GM12878 (cell line): ENCODE results near the gene DCTN5. TPM values are rescaled to one million over a fixed set of nuclear protein-coding genes. Genes with fewer than 3 reads are reported as not detected.

Experiments
- ATF3 ChIP-seq: IDR thresholded peaks from 2 replicates; pipeline ENCODE4 v1.6.1; 2011; ENCODE audit warnings: low read depth, mild to moderate bottlenecking, low read length, moderate library complexity, borderline replicate concordance; ENCODE audit errors: extremely low read depth
- CEBPZ ChIP-seq: fragments of 150-350 bp; IDR thresholded peaks from 2 replicates; pipeline ENCODE4 v1.6.1; 2016; ENCODE audit warnings: low read depth, low read length
- E4F1 ChIP-seq: fragments of 450-650 bp; IDR thresholded peaks from 2 replicates; pipeline ENCODE4 v1.6.1; 2018; ENCODE audit warnings: borderline replicate concordance, mild to moderate bottlenecking; ENCODE audit not compliant: partially characterized antibody
- IKZF2 ChIP-seq, 2 experiments: fragments of 450-650 bp; IDR thresholded peaks; 2 replicates each; pipeline ENCODE4 v1.6.1; 2017; ENCODE audit warnings: mild to moderate bottlenecking in 2 of 2, moderate library complexity in 2 of 2
- NFYB ChIP-seq: IDR thresholded peaks from 2 replicates; pipeline ENCODE4 v1.6.1; 2011; ENCODE audit warnings: low read depth, mild to moderate bottlenecking, low read length, improper control_type of control experiment, moderate library complexity; ENCODE audit not compliant: insufficient read depth
- SMAD5 ChIP-seq: IDR thresholded peaks from 2 replicates; pipeline ENCODE4 v1.6.1; 2016; ENCODE audit warnings: antibody characterized with exemption, low read depth
- TBL1XR1 ChIP-seq: IDR thresholded peaks from 2 replicates; pipeline ENCODE4 v1.6.1; 2012; ENCODE audit warnings: low read depth, low read length, improper control_type of control experiment
- ZBTB4 ChIP-seq: fragments of 450-650 bp; formaldehyde crosslinking; IDR thresholded peaks from 2 replicates; pipeline ENCODE4 v1.4.0; 2022; ENCODE audit warnings: mild to moderate bottlenecking, moderate library complexity
- polyA plus RNA-seq, 11 experiments: library from polyadenylated mRNA; depleted of rRNA in 4 of 11; unstranded in 6 of 11; stranded (reverse) in 5 of 11; fragments of >200 nt; fragmentation: Nextera tagmentation in 4 of 11; fragmentation: Illumina TruSeq in 1 of 11; extraction: Ambion mirVana in 4 of 11; extraction: Trizol in 1 of 11; gene quantifications; 1 replicate in 1 of 11; 2 replicates in 10 of 11; pipeline versions ENCODE4 v1.2.1 to v1.2.3, GENCODE V29; 2011 to 2016; ENCODE audit warnings: inconsistent platforms in 2 of 11, missing spikeins in 2 of 11, low read depth in 1 of 11
- total RNA-seq, 4 experiments: library from RNA; depleted of rRNA in 3 of 4; stranded (reverse); fragments of >200 nt in 3 of 4; fragmentation: Illumina TruSeq in 1 of 4; extraction: Trizol in 1 of 4; gene quantifications; 2 replicates each; pipeline versions ENCODE4 v1.2.1 to v1.2.3, GENCODE V29; 2013 to 2021

DCTN5 gene
- total and polyA plus RNA-seq, 10 of the 15 experiments (the other 5 are each of a cell fraction or from before 2014, with no cell fraction given), result 49.1 to 153 (median 81.4) TPM

GRCh38 chr16:23700509-23700908 lies 59.2 kb downstream of the DCTN5 start (continued):
- TF ChIP-seq CEBPZ, result no peak
- TF ChIP-seq ZBTB4 (CRISPR knock-in tag), result no peak
- TF ChIP-seq NFYB, result no peak
- TF ChIP-seq SMAD5, result no peak
- TF ChIP-seq TBL1XR1, result no peak
- no peak for TF ChIP-seq E4F1
- TF ChIP-seq IKZF2 (IDR thresholded peaks at IDR 0.05), result no peak
- TF ChIP-seq ATF3, result no peak
